ENCODE data around the gene LRRC23. TPM values are rescaled to one million over a fixed set of nuclear protein-coding genes. Genes with fewer than 3 reads are reported as not detected.
A peak's percentile ranks its signal among the peaks of the same experiment; 100 is the strongest.
"Not testable (repeated sequence)": the region's sequence is repeated elsewhere in the genome, so short reads cannot be mapped to it uniquely, and the experiment has no call there.

LRRC23 gene
- total and polyA plus RNA-seq, 12 donors: 6.9 to 29.0 (median 13.1) TPM

DNA sequence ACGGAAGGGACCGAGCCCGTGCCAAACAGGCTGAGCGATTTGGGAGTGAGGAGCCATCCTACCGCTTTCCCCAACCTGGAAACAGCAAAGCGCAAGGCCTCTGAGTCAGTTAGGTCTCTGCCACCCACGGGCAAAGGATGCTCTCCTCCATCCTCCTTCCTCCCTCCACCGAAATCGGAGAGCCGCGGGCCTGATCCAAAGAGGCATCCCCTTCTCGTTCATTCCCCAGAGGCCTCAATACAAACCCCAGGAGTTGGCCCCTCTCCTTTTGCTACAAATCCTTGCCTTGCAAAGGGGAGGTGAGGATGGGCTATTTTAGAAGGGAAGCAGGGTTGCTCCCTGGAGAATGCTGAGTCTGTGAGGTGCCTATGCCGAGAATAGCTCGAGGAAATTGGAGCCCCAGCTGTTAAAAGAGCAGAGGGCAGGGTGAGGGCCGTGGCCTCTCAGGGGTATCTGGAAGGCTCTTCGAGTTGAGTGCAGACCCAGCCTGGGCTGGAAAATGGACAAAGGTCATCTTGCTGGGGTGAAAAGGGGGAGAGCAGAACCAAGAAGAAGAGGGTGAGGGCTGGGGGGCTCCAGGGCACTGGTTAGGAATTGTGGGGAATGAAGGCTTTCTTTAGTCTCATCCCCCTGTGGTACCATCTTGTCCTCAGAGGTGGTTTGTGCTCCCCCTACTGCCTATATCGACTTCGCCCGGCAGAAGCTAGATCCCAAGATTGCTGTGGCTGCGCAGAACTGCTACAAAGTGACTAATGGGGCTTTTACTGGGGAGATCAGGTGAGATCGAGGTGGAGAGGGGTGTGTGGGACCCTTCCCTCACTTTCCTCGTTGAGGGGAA, 36.2 kb upstream of the LRRC23 start:
- intact Hi-C loops (cut with DNase I): no loop called here
- no peak for TF ChIP-seq POLR2A (IDR thresholded peaks at IDR 0.05)
- Histone ChIP-seq H3K27ac (peak overlapping the region; percentile 97 to 98 (median 97)), H3K27me3 (no peaks in the 10 kb centered on the region), H3K4me3 (peak overlapping the region; percentile 57 to 93 (median 73)), H3K36me3 (replicated peaks in 1 of 2) (peaks cover 0 to 56% of the 10 kb centered on the region in 2 donors), H3K9me3 (replicated peaks in 1 of 3) (no peaks in the 10 kb centered on the region), H3K4me1 (replicated peaks in 1 of 2) (peaks cover 31 to 50% of the 10 kb centered on the region in 2 donors)
- 3 to 9% (median 7%) methylated on average over 16 to 22 of the region's 22 CpGs for WGBS, 4 donors
- DNase-seq: peak in 1 of 7 donors; percentile 57

DNA sequence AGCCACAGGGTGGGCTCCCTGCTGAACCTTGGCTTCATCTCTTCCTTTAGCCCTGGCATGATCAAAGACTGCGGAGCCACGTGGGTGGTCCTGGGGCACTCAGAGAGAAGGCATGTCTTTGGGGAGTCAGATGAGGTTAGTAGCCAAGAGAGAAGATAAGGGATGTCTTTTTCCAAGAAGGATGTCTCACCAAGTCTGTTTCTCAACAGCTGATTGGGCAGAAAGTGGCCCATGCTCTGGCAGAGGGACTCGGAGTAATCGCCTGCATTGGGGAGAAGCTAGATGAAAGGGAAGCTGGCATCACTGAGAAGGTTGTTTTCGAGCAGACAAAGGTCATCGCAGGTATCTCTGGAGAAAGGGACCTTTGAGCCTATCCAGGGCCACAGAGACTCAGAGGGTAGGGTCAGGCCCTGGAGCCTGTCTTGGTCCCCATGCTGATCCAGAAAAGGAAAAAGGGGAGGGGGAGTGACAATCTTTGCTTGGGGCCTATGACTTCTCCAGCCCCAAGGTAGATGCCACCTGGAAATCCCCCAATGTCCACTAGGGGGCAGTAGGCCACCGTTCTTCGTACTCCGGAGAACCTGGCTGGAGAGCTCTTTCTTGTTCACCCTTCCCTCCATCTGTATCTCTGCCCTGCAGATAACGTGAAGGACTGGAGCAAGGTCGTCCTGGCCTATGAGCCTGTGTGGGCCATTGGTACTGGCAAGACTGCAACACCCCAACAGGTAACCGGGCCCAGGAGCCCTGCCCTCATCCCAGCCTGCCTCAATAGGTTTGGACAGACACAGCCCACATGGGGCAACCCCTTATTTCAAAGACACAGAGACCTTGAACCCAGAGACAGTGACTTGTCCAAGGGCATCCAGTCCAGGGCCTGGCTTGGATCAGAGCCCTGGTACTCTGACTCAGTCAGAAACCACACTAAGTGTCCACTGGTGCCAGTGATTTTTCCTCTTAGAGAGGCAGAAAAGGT, 35.3 kb upstream of the LRRC23 start:
- H3K27ac ChIP-seq: peak overlapping the region; percentile 9 to 98 (median 97)
- 16 to 21% (median 19%) methylated on average over 9 to 12 of the region's 12 CpGs for WGBS, 4 donors
- TF ChIP-seq POLR2A (IDR thresholded peaks at IDR 0.05): no peak
- TF ChIP-seq, protein P1, sequence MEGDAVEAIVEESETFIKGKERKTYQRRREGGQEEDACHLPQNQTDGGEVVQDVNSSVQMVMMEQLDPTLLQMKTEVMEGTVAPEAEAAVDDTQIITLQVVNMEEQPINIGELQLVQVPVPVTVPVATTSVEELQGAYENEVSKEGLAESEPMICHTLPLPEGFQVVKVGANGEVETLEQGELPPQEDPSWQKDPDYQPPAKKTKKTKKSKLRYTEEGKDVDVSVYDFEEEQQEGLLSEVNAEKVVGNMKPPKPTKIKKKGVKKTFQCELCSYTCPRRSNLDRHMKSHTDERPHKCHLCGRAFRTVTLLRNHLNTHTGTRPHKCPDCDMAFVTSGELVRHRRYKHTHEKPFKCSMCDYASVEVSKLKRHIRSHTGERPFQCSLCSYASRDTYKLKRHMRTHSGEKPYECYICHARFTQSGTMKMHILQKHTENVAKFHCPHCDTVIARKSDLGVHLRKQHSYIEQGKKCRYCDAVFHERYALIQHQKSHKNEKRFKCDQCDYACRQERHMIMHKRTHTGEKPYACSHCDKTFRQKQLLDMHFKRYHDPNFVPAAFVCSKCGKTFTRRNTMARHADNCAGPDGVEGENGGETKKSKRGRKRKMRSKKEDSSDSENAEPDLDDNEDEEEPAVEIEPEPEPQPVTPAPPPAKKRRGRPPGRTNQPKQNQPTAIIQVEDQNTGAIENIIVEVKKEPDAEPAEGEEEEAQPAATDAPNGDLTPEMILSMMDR (IDR thresholded peaks at IDR 0.05): peak; percentile 85 to 92 (median 90)
- no peaks in the 10 kb centered on the region for H3K27me3 ChIP-seq
- no peaks in the 10 kb centered on the region for H3K9me3 ChIP-seq (replicated peaks in 1 of 3)
- peak overlapping the region in 1 of 4 donors; percentile 93 for H3K4me3 ChIP-seq
- H3K4me1 ChIP-seq (replicated peaks in 1 of 2): peaks cover 31 to 56% of the 10 kb centered on the region in 2 donors
- peak; percentile 85 to 94 (median 89) for DNase-seq
- H3K36me3 ChIP-seq (replicated peaks in 1 of 2): peaks cover 0 to 47% of the 10 kb centered on the region in 2 donors
- intact Hi-C loops (cut with DNase I): loop anchor here in 1 of 2 donors (10.0 kb wide), 1 partner anchor 85 kb away; the partner anchor contains the start of gene PTPN6

DNA sequence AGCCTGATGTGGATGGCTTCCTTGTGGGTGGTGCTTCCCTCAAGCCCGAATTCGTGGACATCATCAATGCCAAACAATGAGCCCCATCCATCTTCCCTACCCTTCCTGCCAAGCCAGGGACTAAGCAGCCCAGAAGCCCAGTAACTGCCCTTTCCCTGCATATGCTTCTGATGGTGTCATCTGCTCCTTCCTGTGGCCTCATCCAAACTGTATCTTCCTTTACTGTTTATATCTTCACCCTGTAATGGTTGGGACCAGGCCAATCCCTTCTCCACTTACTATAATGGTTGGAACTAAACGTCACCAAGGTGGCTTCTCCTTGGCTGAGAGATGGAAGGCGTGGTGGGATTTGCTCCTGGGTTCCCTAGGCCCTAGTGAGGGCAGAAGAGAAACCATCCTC, 34.3 kb upstream of the LRRC23 start:
- intact Hi-C loops (cut with DNase I): loop anchor here in 1 of 2 donors (10.0 kb wide), 1 partner anchor 84 kb away; the partner anchor contains the start of gene PTPN6
- 42 to 59% (median 48%) methylated on average over 4 of the region's 4 CpGs for WGBS, 4 donors
- Histone ChIP-seq H3K4me1 (replicated peaks in 1 of 2) (peaks cover 31 to 56% of the 10 kb centered on the region in 2 donors), H3K27ac (peak overlapping the region in 4 of 5 donors; percentile 9 to 98 (median 63)), H3K36me3 (replicated peaks in 1 of 2) (peaks cover 0 to 37% of the 10 kb centered on the region in 2 donors)
- not testable (repeated sequence) for H3K27me3 ChIP-seq; DNase-seq; H3K4me3 ChIP-seq; H3K9me3 ChIP-seq (replicated peaks in 1 of 3)

DNA sequence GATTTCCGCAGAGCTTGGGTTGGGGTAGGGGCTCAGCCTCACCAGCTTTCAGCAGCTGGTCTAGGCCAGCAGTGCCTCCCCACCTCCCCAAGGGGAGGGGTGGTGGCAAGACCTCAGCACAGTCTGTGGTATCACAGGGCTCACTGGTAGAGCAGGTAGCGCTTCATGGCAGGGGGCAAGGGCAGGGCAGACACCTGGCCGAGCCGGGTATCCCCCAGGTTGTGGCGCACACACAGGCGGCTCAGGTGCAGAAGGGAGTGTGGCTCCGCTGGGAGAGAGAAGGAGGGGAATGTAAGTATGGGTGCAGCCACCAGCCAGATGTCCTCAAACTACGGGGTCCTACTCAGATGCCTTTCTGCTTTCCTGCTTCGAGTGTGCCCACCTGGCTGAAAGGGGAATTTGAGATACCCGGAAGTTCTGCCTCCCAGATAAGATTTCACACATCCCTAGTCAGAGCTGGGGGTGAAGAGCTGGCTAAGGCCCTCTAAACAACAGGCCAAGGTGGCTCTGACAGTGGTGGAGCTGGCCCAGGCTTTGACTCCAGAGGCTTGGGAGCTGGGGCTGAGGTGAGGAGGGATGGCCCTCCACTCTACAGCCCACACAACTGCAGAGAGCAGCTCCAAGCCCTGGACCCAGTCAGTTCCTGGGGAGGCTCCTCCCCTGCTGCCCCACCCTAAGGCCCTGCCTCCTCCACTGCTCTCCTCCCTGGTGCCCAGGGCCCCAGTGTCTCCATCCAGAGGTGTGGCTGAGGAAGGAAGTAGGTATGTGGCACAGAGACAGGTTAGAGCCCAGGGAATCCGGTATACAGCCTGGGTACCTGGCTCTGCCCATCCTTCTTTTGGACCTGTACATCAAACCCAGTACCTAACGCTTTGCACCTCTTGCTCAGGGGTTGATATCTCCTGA, 33.3 kb upstream of the LRRC23 start:
- peak overlapping the region in 3 of 5 donors; percentile 29 to 89 (median 65) for H3K27ac ChIP-seq
- peak overlapping the region in 1 of 4 donors; percentile 91 for H3K4me3 ChIP-seq
- H3K36me3 ChIP-seq (replicated peaks in 1 of 2): peaks cover 0 to 29% of the 10 kb centered on the region in 2 donors
- H3K4me1 ChIP-seq (replicated peaks in 1 of 2): peaks cover 31 to 56% of the 10 kb centered on the region in 2 donors
- no peaks in the 10 kb centered on the region for H3K9me3 ChIP-seq (replicated peaks in 1 of 3)
- peak in 2 of 7 donors; percentile 34 to 35 for DNase-seq
- no peak for TF ChIP-seq POLR2A (IDR thresholded peaks at IDR 0.05)
- TF ChIP-seq, protein P1 (IDR thresholded peaks at IDR 0.05): no peak
- 63 to 69% (median 64%) methylated on average over 7 to 12 of the region's 12 CpGs for WGBS, 4 donors
- no peaks in the 10 kb centered on the region for H3K27me3 ChIP-seq
- intact Hi-C loops (cut with DNase I): loop anchor here in 1 of 2 donors (10.0 kb wide), 1 partner anchor 83 kb away; the partner anchor contains the start of gene PTPN6

Measured in adrenal gland (tissue), 12 donors.